HEK293T (cell line): ENCODE measurements around the gene KL.

Experiments
- CTCF ChIA-PET: fragments of 350-600 bp; formaldehyde crosslinking; extraction: SDS; loops from one replicate; lab custom pipeline; 2021; ENCODE audit warnings: antibody characterized with exemption, inconsistent platforms; lab: Yijun Ruan, JAX
- POLR2A ChIA-PET: fragments of 350-600 bp; formaldehyde crosslinking; extraction: SDS; loops from one replicate; lab custom pipeline; 2020; ENCODE audit warnings: antibody characterized with exemption, inconsistent platforms; lab: Yijun Ruan, JAX
- DNase-seq: peaks from one replicate; pipeline ENCODE4 v3.0.0; 2012; ENCODE audit warnings: mixed read lengths; ENCODE audit errors: extremely low spot score
- ARNT ChIP-seq: fragments of 450-650 bp; IDR thresholded peaks from 2 replicates; pipeline ENCODE4 v1.6.1; 2017; ENCODE audit warnings: mild to moderate bottlenecking
- BHLHE40 ChIP-seq: fragments of 450-650 bp; IDR thresholded peaks from 2 replicates; pipeline ENCODE4 v1.6.1; 2016; ENCODE audit warnings: mild to moderate bottlenecking, moderate library complexity, borderline replicate concordance
- CTBP1 ChIP-seq: fragments of 450-650 bp; IDR thresholded peaks from 2 replicates; pipeline ENCODE4 v1.6.1; 2016; ENCODE audit warnings: borderline replicate concordance
- ELF4 ChIP-seq: fragments of 450-650 bp; IDR thresholded peaks from 2 replicates; pipeline ENCODE4 v1.6.1; 2017; ENCODE audit warnings: antibody characterized with exemption
- FOXA1 ChIP-seq: fragments of 450-650 bp; IDR thresholded peaks from 2 replicates; pipeline ENCODE4 v1.6.1; 2016; ENCODE audit warnings: mild to moderate bottlenecking
- FOXK2 ChIP-seq: fragments of 450-650 bp; IDR thresholded peaks from 2 replicates; pipeline ENCODE4 v1.6.1; 2016; ENCODE audit warnings: mild to moderate bottlenecking
- FOXM1 ChIP-seq: fragments of 450-650 bp; IDR thresholded peaks from 2 replicates; pipeline ENCODE4 v1.6.1; 2017; ENCODE audit warnings: mild to moderate bottlenecking, borderline replicate concordance
- HDGF ChIP-seq: fragments of 450-650 bp; IDR thresholded peaks from 2 replicates; pipeline ENCODE4 v1.6.1; 2017; ENCODE audit warnings: antibody characterized with exemption, borderline replicate concordance
- L3MBTL2 ChIP-seq: fragments of 450-650 bp; conservative IDR thresholded peaks from 2 replicates; pipeline ENCODE4 v1.6.1; 2016; ENCODE audit warnings: mild to moderate bottlenecking
- LEF1 ChIP-seq: fragments of 450-650 bp; IDR thresholded peaks from 2 replicates; pipeline ENCODE4 v1.6.1; 2017; ENCODE audit warnings: mild to moderate bottlenecking, borderline replicate concordance
- NFRKB ChIP-seq: fragments of 450-650 bp; IDR thresholded peaks from 2 replicates; pipeline ENCODE4 v1.6.1; 2016; ENCODE audit warnings: mild to moderate bottlenecking, moderate library complexity
- PKNOX1 ChIP-seq: fragments of 450-650 bp; IDR thresholded peaks from 2 replicates; pipeline ENCODE4 v1.6.1; 2016
- SP1 ChIP-seq: fragments of 450-650 bp; IDR thresholded peaks from 2 replicates; pipeline ENCODE4 v1.6.1; 2017
- SUZ12 ChIP-seq: fragments of 450-650 bp; IDR thresholded peaks from 2 replicates; pipeline ENCODE4 v1.6.1; 2016; ENCODE audit warnings: mild to moderate bottlenecking
- TARDBP ChIP-seq: fragments of 450-650 bp; IDR thresholded peaks from 2 replicates; pipeline ENCODE4 v1.6.1; 2016
- ZNF384 ChIP-seq: fragments of 450-650 bp; IDR thresholded peaks from 2 replicates; pipeline ENCODE4 v1.6.1; 2016

Gene KL

GRCh38 chr13:32997399-32997798 lies 18.8 kb upstream of the KL start:
- DNase-seq = no peak
- TF ChIP-seq LEF1 (no peak), NFRKB (no peak), SP1 (no peak), FOXK2 (no peak), BHLHE40 (no peak), L3MBTL2 (no peak), HDGF (no peak), TARDBP (no peak), ELF4 (no peak), CTBP1 (no peak), ARNT (no peak), FOXA1 (no peak), PKNOX1 (no peak), FOXM1 (no peak), ZNF384 (no peak)
- CTCF ChIA-PET = no interaction called here
- POLR2A ChIA-PET = no interaction called here

GRCh38 chr13:32998966-32999365 lies 17.3 kb upstream of the KL start:
- TF ChIP-seq HDGF = no peak
- TF ChIP-seq ELF4 = no peak
- TF ChIP-seq ARNT = no peak
- TF ChIP-seq CTBP1 = no peak
- TF ChIP-seq LEF1 = no peak
- no peak for TF ChIP-seq FOXK2
- TF ChIP-seq TARDBP = no peak
- no peak for TF ChIP-seq BHLHE40
- TF ChIP-seq SP1 = no peak
- no peak for TF ChIP-seq L3MBTL2
- ChIA-PET CTCF (no interaction called here), POLR2A (no interaction called here)
- no peak for DNase-seq

DNA sequence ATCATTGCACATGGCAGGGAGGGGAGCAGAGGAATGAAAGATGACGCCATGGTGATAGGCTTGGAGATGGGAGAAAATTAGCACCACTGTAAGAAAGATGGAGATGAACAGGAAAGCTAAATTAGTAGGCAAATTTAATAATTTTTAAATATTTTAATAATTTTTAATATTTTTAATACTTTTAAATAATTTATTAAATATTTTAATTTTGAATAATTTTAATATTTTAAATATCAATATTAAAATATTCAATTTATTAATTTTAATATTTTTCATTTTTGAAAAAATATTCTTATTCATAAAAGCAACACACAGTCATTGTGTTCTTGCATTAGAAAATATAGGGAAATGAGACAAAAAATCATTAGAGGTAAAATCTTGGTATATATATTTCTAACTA lies 15.9 kb upstream of the KL start:
- DNase-seq = no peak
- CTCF ChIA-PET = no interaction called here
- POLR2A ChIA-PET = no interaction called here
- TF ChIP-seq ELF4 (no peak), TARDBP (no peak), NFRKB (no peak), L3MBTL2 (no peak), LEF1 (no peak), HDGF (no peak), PKNOX1 (no peak), SP1 (no peak), ARNT (no peak), ZNF384 (no peak), BHLHE40 (no peak), SUZ12 (no peak), CTBP1 (no peak), FOXK2 (no peak), FOXA1 (no peak), FOXM1 (no peak)

GRCh38 chr13:33003458-33004019 lies 12.7 kb upstream of the KL start:
- POLR2A ChIA-PET = no interaction called here
- no peak for TF ChIP-seq LEF1
- no peak for TF ChIP-seq ARNT
- no peak for TF ChIP-seq FOXK2
- no peak for TF ChIP-seq HDGF
- TF ChIP-seq BHLHE40 = no peak
- no peak for TF ChIP-seq FOXM1
- TF ChIP-seq PKNOX1 = no peak
- TF ChIP-seq SUZ12 = no peak
- TF ChIP-seq ZNF384 = no peak
- no peak for TF ChIP-seq ELF4
- TF ChIP-seq TARDBP = no peak
- TF ChIP-seq CTBP1 = no peak
- TF ChIP-seq SP1 = no peak
- TF ChIP-seq NFRKB = no peak
- no peak for TF ChIP-seq FOXA1
- no peak for TF ChIP-seq L3MBTL2
- CTCF ChIA-PET = no interaction called here

GRCh38 chr13:33004511-33004910 lies 11.7 kb upstream of the KL start:
- TF ChIP-seq NFRKB (no peak), CTBP1 (no peak), TARDBP (no peak), FOXA1 (no peak), ELF4 (no peak), BHLHE40 (no peak), HDGF (no peak), FOXM1 (no peak), FOXK2 (no peak), SUZ12 (no peak), ZNF384 (no peak), LEF1 (no peak), PKNOX1 (no peak), L3MBTL2 (no peak), ARNT (no peak), SP1 (no peak)
- CTCF ChIA-PET = interaction anchor here (0.7 kb wide), 1 partner anchor 9 kb away, joined by 3 read pairs; no protein-coding TSS in a partner anchor
- DNase-seq = no peak
- POLR2A ChIA-PET = no interaction called here

More at GRCh38 chr13:33003458-33004019, 12.7 kb upstream of the KL start:
- DNase-seq = no peak
